ENCODE results near the gene FCMR. TPM values are rescaled to one million over a fixed set of nuclear protein-coding genes. Genes with fewer than 3 reads are reported as not detected.

Gene FCMR
- total RNA-seq, 1 donor from 2014 or later = not detected

DNA sequence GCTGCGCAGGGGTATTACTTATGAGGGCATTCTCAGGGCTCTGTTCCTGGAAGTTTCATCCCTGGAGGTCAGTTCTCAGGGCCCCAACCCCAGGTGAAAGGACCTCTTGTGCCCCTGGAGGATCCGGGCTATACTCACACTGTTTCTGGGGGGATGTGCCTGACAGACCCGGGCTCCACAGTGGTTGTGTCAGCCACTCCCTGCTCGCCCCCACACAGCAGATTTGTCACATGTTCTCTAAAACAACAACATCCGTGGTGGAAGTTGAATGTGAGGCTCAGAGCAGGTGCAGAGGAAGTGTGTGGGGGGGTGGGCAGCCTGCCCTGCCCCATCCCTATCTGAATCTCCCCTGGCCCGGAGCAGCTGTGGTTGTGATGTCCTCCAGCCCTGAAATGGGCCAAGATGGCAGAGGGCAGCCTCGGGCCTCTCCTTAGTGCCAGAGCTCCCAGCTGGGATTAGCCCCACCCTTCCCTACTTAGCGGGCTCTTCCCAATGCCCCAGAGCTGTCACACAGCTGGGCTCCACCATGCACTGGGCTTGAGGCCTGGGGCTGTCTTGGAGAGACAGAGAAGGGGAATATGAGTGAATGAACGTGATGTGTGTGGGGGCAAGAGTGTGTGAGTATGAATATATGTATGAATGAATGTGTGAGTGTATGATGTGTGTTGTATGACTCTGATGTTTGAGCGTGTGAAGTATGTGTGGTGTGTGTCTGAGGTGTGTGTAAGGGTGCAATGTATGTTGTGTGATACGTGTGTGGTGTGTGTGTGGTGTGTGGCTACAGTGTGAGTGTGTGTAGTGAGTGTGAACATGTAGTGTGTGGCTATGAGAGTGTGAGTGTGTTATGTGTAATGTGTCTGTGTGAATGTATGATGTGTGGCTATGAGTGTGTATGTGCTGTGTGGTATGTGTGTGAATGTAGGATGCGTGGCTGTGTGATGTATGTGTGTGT lies 1.5 kb upstream of the FCMR start:
- Mint-ChIP-seq H3K4me3 (ENCODE audit: low read depth) (no peak overlapping the region), H3K9me3 (ENCODE audit: low read depth) (no peaks in the 10 kb centered on the region), H3K4me1 (ENCODE audit: low read depth) (no peaks in the 10 kb centered on the region), H3K27me3 (peaks cover 1% of the 10 kb centered on the region), H3K36me3 (ENCODE audit: insufficient read depth) (no peaks in the 10 kb centered on the region), H3K27ac (no peak overlapping the region)
- TF ChIP-seq, protein P1, sequence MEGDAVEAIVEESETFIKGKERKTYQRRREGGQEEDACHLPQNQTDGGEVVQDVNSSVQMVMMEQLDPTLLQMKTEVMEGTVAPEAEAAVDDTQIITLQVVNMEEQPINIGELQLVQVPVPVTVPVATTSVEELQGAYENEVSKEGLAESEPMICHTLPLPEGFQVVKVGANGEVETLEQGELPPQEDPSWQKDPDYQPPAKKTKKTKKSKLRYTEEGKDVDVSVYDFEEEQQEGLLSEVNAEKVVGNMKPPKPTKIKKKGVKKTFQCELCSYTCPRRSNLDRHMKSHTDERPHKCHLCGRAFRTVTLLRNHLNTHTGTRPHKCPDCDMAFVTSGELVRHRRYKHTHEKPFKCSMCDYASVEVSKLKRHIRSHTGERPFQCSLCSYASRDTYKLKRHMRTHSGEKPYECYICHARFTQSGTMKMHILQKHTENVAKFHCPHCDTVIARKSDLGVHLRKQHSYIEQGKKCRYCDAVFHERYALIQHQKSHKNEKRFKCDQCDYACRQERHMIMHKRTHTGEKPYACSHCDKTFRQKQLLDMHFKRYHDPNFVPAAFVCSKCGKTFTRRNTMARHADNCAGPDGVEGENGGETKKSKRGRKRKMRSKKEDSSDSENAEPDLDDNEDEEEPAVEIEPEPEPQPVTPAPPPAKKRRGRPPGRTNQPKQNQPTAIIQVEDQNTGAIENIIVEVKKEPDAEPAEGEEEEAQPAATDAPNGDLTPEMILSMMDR (IDR thresholded peaks at IDR 0.05; ENCODE audit: unreplicated experiment) = no peak
- DNase-seq (ENCODE audit: low spot score, unreplicated experiment) = no peak

DNA sequence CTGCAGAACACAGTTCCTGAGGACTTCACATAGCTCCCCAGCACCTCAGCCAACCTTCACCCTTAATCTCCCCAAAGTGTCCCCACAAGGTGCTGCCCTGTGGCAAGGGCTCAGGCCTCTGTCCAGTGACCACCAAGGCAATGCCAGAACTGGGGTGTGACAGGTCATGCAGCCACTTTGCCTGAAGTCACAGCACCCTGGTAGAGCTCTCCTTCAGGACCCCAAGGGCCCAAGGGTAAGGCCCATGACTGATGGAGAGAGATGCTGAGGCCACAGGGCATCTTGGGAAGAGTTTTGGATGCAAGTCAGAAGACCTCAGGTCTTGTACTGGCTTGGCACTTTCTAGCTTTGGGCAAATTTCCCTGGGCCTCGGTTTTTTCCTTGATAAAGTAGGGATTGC lies 783 bp upstream of the FCMR start:
- H3K27ac Mint-ChIP-seq = no peak overlapping the region
- no peaks in the 10 kb centered on the region for H3K9me3 Mint-ChIP-seq (ENCODE audit: low read depth)
- no peak overlapping the region for H3K4me3 Mint-ChIP-seq (ENCODE audit: low read depth)
- TF ChIP-seq, protein P1 (IDR thresholded peaks at IDR 0.05; ENCODE audit: unreplicated experiment) = no peak
- peaks cover 7% of the 10 kb centered on the region for H3K27me3 Mint-ChIP-seq
- no peak for DNase-seq (ENCODE audit: low spot score, unreplicated experiment)
- H3K36me3 Mint-ChIP-seq (ENCODE audit: insufficient read depth) = no peaks in the 10 kb centered on the region
- H3K4me1 Mint-ChIP-seq (ENCODE audit: low read depth) = no peaks in the 10 kb centered on the region

DNA sequence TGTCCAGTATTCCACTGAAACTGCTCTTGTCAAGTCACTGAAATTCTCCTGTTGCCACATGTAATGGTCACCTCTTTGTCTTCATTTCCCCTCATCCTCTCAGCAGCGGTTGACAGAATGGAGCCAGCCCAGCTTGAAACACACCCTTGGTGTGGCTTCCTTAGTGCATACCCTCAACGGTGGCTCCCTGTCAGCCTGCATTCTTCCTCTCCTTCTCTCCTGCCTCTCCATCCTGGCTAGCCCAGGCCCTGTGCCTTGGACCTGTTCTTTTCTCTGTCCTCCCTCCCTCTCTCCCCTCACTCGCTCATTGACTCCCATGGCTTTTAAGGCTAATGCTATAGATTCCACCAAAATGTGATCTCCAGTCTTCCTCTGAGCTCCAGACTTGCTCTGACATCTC lies 3.7 kb downstream of the FCMR start:
- Mint-ChIP-seq H3K27me3 (peaks cover 44% of the 10 kb centered on the region), H3K36me3 (ENCODE audit: insufficient read depth) (no peaks in the 10 kb centered on the region)

DNA sequence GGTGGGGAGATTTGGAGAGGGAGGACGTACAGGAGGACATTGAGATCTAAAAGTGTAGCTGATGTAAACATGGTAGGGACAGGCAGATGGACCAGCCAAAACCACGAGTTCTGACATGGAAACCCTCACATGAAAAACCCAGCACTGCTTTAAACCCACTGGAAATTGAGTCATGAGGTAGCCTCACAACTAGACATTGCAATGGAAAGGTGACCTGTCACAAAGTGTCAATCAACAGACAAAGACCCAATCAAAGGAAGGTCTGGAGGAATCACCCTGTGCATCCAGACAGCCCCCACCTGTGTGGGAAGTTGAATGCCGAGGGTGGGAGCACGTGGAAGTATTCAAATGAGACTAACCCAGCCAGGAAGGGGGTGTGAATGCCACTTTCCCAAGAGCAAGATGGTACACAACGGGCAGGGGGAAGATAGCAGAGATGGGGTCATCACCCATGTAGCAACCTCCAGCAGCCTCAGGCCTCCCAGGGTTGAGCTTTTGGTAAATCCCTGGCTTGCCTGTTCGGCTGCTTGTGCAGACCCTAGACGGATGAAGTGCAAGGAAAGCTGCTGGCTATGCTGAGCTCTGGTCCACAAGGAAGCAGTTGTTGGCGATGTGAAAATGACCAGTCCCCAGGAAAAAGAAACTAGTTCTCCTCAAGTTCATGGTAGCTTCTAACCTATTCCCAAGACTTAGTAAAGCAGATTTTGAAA lies 5.6 kb downstream of the FCMR start:
- Mint-ChIP-seq H3K27me3 (peaks cover 57% of the 10 kb centered on the region), H3K4me3 (ENCODE audit: low read depth) (no peak overlapping the region), H3K36me3 (ENCODE audit: insufficient read depth) (no peaks in the 10 kb centered on the region), H3K27ac (no peak overlapping the region), H3K4me1 (ENCODE audit: low read depth) (no peaks in the 10 kb centered on the region), H3K9me3 (ENCODE audit: low read depth) (no peaks in the 10 kb centered on the region)
- no peak for DNase-seq (ENCODE audit: low spot score, unreplicated experiment)
- TF ChIP-seq, protein P1 (IDR thresholded peaks at IDR 0.05; ENCODE audit: unreplicated experiment) = no peak

More for the DNA sequence above, 3.7 kb downstream of the FCMR start:
- H3K27ac Mint-ChIP-seq = no peak overlapping the region
- no peaks in the 10 kb centered on the region for H3K4me1 Mint-ChIP-seq (ENCODE audit: low read depth)
- H3K4me3 Mint-ChIP-seq (ENCODE audit: low read depth) = no peak overlapping the region
- DNase-seq (ENCODE audit: low spot score, unreplicated experiment) = no peak
- H3K9me3 Mint-ChIP-seq (ENCODE audit: low read depth) = no peaks in the 10 kb centered on the region
- TF ChIP-seq, protein P1 (IDR thresholded peaks at IDR 0.05; ENCODE audit: unreplicated experiment) = no peak

DNA sequence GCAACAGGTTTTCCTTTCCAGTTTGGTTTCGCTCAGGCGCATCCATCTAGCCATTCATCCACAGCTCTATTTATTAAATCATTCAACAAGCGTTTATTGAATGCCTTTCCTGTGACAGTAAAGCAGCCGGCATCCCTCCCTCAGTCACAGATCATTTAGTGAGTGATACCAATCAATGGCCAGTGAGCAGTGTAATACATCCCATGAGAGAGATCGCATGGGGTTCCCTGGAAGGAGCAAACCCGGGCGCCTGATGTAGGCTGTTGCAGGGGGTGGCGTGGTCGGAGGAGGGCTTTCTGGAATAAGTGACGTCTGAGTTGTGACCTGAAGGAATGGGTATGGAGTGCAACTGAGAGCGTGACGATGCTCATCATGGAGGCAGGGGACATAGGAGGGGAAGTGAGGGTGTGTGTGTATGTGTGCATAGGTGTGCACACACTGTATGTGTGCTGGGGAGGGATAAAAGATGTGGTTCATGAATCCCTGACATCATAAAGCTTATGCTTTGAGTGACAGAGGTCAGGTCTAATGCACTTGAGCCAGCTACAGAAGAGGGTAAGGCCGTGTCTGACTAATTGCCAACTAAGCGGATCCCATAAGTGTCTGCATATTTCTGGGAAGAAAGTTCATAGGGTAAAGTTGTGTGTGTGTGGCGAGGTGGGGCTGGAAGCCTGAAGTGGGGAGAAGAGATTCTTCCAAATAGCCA lies 6.6 kb downstream of the FCMR start:
- H3K4me3 Mint-ChIP-seq (ENCODE audit: low read depth) = no peak overlapping the region
- TF ChIP-seq, protein P1 (IDR thresholded peaks at IDR 0.05; ENCODE audit: unreplicated experiment) = no peak
- peaks cover 66% of the 10 kb centered on the region for H3K27me3 Mint-ChIP-seq

More for the DNA sequence above, 6.6 kb downstream of the FCMR start:
- Mint-ChIP-seq H3K27ac (no peak overlapping the region), H3K36me3 (ENCODE audit: insufficient read depth) (no peaks in the 10 kb centered on the region), H3K9me3 (ENCODE audit: low read depth) (no peaks in the 10 kb centered on the region), H3K4me1 (ENCODE audit: low read depth) (no peaks in the 10 kb centered on the region)
- no peak for DNase-seq (ENCODE audit: low spot score, unreplicated experiment)
